ENCODE results near the gene LRRC31. TPM values are rescaled to one million over a fixed set of nuclear protein-coding genes. Genes with fewer than 3 reads are reported as not detected.
A peak's percentile ranks its signal among the peaks of the same experiment; 100 is the strongest.

LRRC31 gene
- total RNA-seq, 2 experiments from 2014 or later = not detected

- Histone ChIP-seq H3K36me3 (ENCODE audit: insufficient read depth, low read length) (no peaks in the 10 kb centered on the region), H3K27me3 (ENCODE audit: control insufficient read depth in 1 of 2, insufficient read depth in 2 of 2, low read length in 2 of 2) (peaks cover 0 to 4% of the 10 kb centered on the region in 2 experiments), H3K4me1 (ENCODE audit: insufficient read depth, low read length) (peaks cover 3% of the 10 kb centered on the region), H3K9me3 (ENCODE audit: control insufficient read depth in 1 of 2, insufficient read depth in 1 of 2, low read length in 2 of 2) (no peaks in the 10 kb centered on the region), H3K27ac (ENCODE audit: low read depth in 1 of 2, low read length in 2 of 2) (no peak overlapping the region), H3K4me3 (ENCODE audit: low read length) (no peak overlapping the region)
- H3K27ac Mint-ChIP-seq = no peak overlapping the region
- no peak overlapping the region for H3K4me3 Mint-ChIP-seq
- H3K9me3 Mint-ChIP-seq = no peaks in the 10 kb centered on the region
- no peaks in the 10 kb centered on the region for H3K27me3 Mint-ChIP-seq
- H3K4me1 Mint-ChIP-seq (ENCODE audit: low read depth) = peaks cover 5% of the 10 kb centered on the region
- intact Hi-C loops (cut with DNase I, micrococcal nuclease) = no loop called here
- no peak for DNase-seq
- H3K36me3 Mint-ChIP-seq (ENCODE audit: low read depth) = no peaks in the 10 kb centered on the region
- POLR2A ChIA-PET = no interaction called here
- CTCF ChIA-PET = no interaction called here
- no peak for ATAC-seq (ENCODE audit: poor library complexity)
- no peak for TF ChIP-seq CTCF (IDR thresholded peaks at IDR 0.05)
Observed at GRCh38 chr3:169879013-169879557, 9.3 kb upstream of the LRRC31 start.

GRCh38 chr3:169871129-169871886, 1.6 kb upstream of the LRRC31 start:
- no peaks in the 10 kb centered on the region for H3K36me3 Mint-ChIP-seq (ENCODE audit: low read depth)
- ChIA-PET POLR2A (interaction anchor here (1.7 to 3.8 kb wide), 2 partner anchors 10 to 95 kb away, joined by 6 to 22 read pairs; partner anchors contain the start of gene SEC62), CTCF (no interaction called here)
- ATAC-seq (ENCODE audit: poor library complexity) (peak; percentile 78), DNase-seq (peak in 2 of 14 experiments; percentile 43 to 52)
- Histone ChIP-seq H3K4me1 (ENCODE audit: insufficient read depth, low read length) (peaks cover 11% of the 10 kb centered on the region), H3K27ac (ENCODE audit: low read depth in 1 of 2, low read length in 2 of 2) (no peak overlapping the region), H3K36me3 (ENCODE audit: insufficient read depth, low read length) (no peaks in the 10 kb centered on the region), H3K4me3 (ENCODE audit: low read length) (no peak overlapping the region), H3K27me3 (ENCODE audit: control insufficient read depth in 1 of 2, insufficient read depth in 2 of 2, low read length in 2 of 2) (no peaks in the 10 kb centered on the region), H3K9me3 (ENCODE audit: control insufficient read depth in 1 of 2, insufficient read depth in 1 of 2, low read length in 2 of 2) (no peaks in the 10 kb centered on the region)
- intact Hi-C loops (cut with DNase I, micrococcal nuclease) = no loop called here
- peak overlapping the region; percentile 12 for H3K27ac Mint-ChIP-seq
- no peaks in the 10 kb centered on the region for H3K9me3 Mint-ChIP-seq
- H3K4me3 Mint-ChIP-seq = peak overlapping the region; percentile 54
- TF ChIP-seq CTCF (IDR thresholded peaks at IDR 0.05) = no peak
- H3K4me1 Mint-ChIP-seq (ENCODE audit: low read depth) = peaks cover 31% of the 10 kb centered on the region
- H3K27me3 Mint-ChIP-seq = no peaks in the 10 kb centered on the region

- H3K4me1 Mint-ChIP-seq (ENCODE audit: low read depth) = peaks cover 54% of the 10 kb centered on the region
- Histone ChIP-seq H3K27me3 (ENCODE audit: control insufficient read depth in 1 of 2, insufficient read depth in 2 of 2, low read length in 2 of 2) (no peaks in the 10 kb centered on the region), H3K36me3 (ENCODE audit: insufficient read depth, low read length) (no peaks in the 10 kb centered on the region), H3K4me3 (ENCODE audit: low read length) (no peak overlapping the region), H3K4me1 (ENCODE audit: insufficient read depth, low read length) (peaks cover 29% of the 10 kb centered on the region), H3K27ac (ENCODE audit: low read depth in 1 of 2, low read length in 2 of 2) (no peak overlapping the region), H3K9me3 (ENCODE audit: control insufficient read depth in 1 of 2, insufficient read depth in 1 of 2, low read length in 2 of 2) (no peaks in the 10 kb centered on the region)
- no peak overlapping the region for H3K4me3 Mint-ChIP-seq
- intact Hi-C loops (cut with DNase I, micrococcal nuclease) = loop anchor here in 1 of 2 experiments (10.0 kb wide), 2 partner anchors 316 to 826 kb away; partner anchors contain the start of gene PHC3
- ATAC-seq (ENCODE audit: poor library complexity) (no peak), DNase-seq (no peak)
- TF ChIP-seq CTCF (IDR thresholded peaks at IDR 0.05) = no peak
- H3K27me3 Mint-ChIP-seq = no peaks in the 10 kb centered on the region
- POLR2A ChIA-PET = no interaction called here
- no peaks in the 10 kb centered on the region for H3K36me3 Mint-ChIP-seq (ENCODE audit: low read depth)
- CTCF ChIA-PET = no interaction called here
- no peaks in the 10 kb centered on the region for H3K9me3 Mint-ChIP-seq
- H3K27ac Mint-ChIP-seq = no peak overlapping the region
Observed at GRCh38 chr3:169868369-169868768, 1.4 kb downstream of the LRRC31 start.

All from CD4-positive, alpha-beta T cell (primary cell).